Kidney glomerular epithelial cell (primary cell): Measurements from ENCODE around the gene PLAC9.
"Not testable (repeated sequence)": the region's sequence is repeated elsewhere in the genome, so short reads cannot be mapped to it uniquely, and the experiment has no call there.

Experiments
- DNase-seq: peaks from one replicate; lab custom pipeline; 2025; lab: John Stamatoyannopoulos, UW

Gene PLAC9

DNA sequence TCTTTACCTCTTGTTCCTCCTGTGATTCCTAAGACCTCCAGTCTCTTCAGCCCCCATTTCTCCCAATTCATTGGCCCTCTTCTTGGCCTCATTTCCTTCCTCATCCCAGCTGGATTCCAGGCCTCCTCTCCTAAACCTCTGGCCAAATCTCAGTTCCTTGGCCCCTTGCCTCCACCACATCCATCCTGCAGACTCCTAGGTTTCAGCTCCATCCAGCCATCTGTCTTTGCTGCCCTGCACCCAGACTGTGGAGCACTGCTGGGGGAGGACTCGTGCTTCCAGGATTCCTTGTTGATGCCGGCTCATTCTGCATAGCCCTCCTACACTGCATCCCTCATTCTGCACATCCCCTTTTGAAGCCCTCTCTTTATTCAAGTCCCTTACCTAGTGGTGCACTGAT lies 6.7 kb downstream of the PLAC9 start:
- DNase-seq, result no peak

DNA sequence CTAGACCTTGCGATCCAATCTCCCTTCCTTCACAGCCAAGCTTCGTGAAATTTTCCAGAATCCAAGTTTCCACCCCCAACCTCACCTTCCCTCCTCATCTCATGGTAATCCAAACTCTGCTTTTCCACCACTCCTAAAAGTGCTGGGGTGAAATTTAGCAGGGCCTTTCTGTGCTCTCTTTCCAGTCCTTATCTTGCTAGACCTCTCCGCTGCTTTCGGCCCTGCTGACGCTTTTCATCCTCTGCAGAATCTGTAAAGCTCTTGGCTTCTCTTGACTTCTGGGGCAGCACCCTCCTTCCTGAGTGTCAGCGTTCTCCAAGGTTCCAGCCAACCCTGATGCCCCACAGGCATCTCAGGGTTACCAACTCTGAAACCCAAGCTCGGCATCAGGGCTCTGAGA lies 7.7 kb downstream of the PLAC9 start:
- DNase-seq, result no peak

DNA sequence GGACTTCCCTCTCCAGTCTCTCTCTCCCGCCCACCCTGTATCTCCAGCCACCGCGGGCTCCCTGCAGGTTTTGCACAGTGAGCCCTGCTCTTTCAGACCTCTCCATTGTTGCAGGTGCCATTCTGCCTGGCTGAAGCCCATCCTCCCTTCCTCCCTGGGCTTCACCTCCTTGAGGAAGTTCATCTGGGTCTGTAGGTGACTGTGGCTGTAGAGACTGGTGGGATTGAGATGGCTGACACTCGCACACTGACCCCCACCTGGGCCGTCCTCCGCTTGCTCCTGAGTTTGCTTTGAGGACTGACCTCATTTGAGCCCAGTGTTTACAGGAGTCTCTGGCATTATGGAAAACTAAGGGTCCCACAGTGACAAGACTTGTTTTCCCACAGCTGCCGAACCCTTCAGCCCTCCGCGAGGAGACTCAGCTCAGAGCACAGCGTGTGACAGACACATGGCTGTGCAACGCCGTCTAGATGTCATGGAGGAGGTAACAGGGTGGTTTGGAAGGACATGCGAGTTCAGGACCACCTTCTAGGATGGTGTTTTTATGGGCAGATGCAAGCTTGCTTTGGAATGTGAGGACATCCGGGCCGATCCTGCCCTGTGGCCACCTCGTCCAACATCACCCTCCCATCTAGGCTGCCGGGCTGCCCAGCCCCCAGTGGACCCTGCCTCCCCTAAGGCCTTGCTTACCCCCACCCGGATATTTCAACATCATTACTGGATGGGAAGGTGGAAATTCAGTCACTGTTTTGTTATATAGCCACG lies 9.3 kb downstream of the PLAC9 start:
- no peak for DNase-seq

DNA sequence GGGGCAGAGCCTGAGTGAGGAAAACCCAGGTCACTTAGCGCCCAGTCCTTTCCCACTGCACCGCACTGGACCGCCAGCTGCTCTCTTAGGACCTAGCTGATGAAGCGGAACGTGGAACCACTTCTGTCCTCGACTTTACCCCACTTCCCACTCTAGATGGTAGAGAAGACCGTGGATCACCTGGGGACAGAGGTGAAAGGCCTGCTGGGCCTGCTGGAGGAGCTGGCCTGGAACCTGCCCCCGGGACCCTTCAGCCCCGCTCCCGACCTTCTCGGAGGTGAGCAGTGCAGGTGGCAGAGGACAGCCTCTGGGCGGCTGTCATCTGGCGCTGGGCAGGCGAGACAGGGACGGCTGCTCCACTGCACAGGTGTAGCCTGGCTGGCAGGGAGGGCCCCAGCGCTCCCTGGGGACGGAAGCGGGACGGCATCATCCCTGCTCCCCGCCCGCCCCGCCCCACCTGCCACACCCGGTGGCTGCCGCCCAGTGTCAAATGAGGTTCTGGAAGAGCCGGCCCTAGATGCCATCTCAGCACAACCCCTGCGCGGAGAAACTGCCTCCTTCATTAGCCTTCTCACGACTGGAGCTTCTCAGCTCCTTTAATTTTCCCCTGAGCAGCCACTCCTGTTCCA lies 11.7 kb downstream of the PLAC9 start:
- DNase-seq, result no peak

DNA sequence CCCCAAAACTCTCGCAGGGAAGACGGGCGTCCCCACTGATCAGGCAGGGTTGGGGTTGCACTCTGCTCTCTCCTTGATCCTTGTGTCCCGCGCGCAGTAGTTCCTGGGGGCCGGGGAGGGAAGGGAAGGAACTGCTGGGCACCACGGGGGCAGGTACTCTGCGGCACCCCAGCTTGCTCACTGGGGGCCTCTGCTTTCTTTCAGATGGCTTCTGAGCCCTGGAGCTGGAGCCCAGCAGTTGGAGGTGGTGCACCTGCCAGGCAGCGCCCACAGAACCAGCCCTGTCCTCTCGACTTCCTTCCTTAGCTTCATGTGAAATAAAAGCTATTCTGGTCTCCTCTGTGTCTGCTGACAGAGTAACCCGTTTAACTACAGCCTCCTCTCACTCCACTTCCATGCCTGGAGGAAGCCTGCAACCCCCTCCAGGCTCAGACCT lies 12.2 kb downstream of the PLAC9 start:
- no peak for DNase-seq

DNA sequence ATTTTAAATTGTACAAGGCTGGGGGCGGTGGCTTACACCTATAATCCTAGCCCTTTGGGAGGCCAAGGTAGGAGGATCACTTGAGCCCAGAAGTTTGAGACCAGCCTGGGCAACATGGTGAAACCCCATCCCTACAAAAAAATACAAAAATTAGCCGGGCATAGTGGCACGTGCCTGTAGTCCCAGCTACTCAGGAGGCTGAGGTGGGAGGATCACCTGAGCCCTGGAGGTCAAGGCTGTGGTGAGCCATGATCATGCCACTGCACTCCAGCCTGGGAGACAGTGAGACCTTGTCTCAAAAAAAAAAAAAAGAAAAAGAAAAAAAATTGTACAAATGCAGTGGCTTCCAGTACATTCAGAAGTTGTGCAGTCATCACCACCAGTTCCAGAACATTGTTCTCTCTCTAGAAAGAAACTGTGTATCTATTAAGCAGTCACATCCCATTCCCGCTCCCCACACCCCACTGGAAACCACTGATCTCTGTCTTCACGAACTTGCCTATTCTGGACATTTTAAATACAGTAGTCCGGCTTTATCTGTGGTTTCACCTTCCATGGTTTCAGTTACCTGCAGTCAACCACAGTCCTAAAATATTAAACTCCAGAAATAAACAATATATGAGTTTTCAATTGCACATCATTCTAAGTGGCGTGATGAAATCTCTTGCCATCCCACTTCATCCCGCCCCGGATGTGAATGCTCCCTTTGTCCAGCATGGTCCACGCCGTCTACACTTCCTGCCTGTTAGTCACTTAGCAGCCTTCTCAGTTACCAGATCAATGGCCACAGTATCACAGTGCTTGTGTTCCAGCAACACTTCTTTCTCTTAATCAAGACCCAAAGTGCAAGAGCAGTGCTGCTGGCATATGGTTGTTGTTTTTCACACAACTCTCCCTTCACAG lies 13.1 kb downstream of the PLAC9 start:
- not testable (repeated sequence) for DNase-seq

DNA sequence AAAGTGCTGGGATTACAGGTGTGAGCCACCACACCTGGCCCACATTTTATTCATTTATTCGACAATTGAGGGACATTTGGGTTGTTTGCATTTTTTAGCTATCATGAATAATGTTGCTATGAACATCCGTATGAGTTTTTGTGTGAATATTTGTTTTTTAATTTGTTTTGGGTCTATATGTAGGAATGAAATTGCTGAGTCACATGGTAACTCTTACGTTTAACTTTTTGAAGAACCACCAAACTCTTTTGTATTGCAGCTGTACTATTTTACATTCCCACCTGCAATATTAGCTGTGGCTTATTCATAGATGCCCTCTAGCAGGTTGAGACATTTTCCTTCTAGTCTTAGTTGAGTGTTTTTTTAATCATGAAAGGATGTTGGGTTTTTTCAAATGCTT lies 14.4 kb downstream of the PLAC9 start:
- no peak for DNase-seq

DNA sequence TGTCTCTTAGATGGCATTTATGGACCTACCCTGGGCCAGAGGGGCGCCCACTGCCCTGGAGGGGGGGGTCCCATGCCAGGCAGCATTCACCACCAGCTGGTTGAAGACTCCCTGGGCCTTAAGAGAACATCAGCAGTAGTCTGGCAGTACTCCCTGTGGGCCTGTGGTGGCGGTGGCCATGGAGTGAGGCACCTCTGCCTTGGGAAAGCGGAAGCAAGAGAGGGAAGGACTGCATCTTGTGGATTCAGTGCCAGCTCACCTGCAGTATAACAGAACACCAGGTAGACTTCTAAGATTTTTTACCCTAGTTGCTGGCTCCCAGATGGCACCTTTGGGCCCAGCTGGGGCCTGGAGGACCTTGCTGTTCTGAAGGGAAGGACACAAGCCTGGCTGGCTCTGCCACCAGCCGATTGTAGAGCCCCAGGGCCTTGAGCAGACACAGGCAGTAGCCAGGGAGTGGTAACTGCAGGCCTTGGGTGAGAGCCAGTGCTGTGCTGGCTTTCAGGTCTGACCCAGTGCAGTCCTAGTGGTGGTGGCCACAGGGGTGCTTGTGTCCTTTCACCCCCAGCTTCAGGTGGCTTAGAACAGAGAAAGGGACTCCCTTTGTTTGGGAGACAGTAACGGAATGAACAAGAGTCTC lies 15.8 kb downstream of the PLAC9 start:
- DNase-seq, result no peak

DNA sequence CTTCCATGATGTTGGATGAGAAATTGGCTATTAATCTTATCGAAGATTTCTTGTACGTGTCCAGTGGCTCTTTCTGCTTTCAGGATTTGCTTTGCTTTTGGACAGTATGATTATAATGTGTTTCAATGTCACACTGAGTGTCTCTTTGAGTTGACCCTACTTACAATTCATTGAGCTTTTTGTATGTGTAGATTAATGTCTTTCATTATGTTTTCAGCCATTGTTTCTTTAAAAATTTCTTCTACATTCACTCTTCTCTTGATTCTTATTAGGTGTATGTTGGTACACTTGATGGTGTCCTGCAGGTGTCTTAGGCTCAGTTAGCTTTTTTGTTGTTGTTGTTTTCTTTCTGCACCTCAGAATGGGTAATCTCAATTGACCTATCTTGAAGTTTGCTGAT lies 16.6 kb downstream of the PLAC9 start:
- DNase-seq, result no peak

DNA sequence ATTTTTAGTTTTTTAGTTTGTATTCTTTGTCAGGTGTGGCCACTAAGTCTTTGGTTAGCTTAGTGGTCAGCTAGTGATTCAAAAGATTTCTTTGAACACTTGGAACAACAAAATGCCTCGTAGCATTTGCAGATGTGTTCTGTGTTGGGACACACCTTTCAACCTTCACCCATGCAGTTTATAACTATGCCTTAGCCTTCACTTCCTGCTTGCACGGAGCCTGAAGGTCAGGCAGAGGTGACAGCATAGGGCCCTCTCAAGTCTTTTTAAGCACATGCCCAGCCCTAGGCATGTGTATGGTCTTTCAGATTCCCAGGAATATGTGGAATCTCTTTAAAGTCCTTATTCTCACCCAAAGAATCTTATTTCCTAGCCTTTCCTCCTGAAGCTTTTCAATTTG lies 17.6 kb downstream of the PLAC9 start:
- no peak for DNase-seq

DNA sequence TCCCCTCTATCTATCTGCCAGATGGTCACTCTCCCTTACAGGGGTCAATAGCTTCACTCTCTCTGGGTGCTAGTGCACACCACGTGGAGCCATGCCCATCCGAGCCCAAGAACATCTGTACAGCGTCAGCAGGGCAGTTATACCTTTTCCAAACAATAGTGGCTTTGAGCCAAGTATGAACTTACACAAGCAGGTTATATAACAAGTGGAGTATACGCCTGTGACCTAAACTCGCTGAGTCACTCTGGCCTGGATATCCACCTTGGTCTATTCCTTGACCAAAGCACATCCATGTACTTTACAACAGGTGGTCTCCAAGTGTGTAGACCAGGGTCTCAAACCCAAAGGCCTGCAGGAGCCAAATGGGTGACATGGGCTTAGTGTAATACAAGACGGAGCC lies 20.3 kb downstream of the PLAC9 start:
- no peak for DNase-seq

DNA sequence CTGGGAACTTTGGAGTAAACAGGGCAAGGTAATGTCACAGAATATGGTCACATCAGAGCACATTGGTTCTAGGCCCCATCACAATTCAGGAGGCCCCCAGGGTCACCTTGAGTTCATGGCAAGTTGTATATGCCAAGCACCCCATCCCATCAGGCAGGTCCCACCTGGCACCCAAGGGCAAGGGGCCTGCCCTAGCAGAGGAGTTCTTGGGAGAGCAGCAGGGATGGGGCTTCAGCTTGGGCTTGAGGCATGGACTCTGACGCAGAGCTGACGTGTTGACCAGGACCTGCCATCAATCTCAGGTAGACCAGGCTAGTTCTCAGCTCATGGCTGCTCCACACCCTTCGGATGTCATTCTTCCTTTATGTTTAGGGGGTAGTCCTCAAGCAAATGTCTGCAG lies 20.9 kb downstream of the PLAC9 start:
- no peak for DNase-seq

DNA sequence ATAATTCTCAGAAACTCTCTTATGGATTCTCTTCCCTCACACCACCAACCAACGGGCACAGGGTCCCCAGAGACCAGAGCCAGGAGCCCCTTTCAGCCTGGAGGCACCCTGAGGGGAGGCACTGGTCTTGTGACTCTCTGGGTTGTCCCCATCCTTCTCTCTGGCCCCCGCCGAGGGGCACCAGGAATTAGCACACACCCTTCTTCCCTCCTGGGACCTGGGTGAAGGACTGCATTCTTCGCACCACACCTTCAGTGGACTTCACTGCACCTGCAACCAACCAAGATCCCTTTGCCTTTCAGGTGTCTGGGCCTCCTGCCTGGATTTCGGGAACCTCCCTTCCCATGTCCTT lies 22.1 kb downstream of the PLAC9 start:
- DNase-seq, result no peak

DNA sequence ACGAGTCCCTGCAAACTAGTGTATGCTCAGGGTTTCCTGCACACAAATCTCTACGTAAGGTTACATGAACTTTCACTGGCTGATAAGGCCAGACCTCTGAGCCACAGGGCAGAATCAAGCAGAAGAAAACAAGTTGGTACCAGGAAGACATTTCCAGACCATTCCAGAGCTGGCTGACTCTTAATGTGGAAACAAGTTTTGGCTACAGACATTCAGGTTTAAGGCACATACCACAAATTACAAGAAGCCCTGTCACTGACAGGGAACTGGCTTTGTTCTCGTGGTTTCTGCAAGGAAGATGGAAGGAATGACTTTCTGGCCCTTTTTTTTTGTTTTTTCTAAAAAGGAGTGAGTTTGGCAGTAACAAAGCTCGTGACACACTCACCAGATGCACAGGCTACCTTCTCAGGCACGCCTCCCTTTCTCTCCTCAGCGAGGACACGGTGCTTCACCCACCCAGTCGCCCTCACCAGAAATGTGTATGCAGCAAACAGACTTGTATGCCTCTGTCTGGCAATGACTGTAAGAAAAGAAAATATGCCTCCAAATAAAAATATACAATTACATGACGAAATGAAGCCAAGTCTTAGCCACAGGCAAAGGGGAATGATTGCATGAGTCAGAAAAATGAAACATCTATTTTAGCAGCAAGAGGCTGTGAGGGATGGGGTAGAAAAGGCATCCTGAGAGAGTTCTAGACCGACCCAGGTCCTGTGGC lies 22.6 kb downstream of the PLAC9 start:
- DNase-seq, result no peak

DNA sequence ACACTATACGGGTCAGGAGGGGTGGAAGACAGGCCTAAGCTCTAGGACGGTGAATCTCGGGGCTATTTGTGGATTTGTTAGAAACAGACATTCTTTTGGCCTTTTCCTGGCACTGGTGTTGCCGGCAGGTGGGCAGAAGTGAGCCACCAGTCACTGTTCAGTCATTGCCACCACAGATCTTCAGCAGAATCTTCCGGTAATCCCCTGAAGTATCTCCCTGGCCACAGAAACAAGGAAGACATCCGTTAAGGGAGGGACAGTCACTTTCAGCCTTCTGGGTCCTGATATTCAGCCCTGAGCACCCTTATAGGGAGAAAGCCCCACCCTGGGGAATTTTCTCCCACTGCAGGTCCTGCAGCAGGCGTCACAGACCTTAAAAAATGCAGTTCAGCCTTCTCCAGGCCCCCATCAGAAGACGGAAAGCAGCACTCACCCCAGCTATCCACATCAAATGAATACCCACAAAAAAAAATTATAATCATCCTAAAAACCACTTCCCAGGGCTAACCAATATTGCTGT lies 23.2 kb downstream of the PLAC9 start:
- DNase-seq, result no peak

DNA sequence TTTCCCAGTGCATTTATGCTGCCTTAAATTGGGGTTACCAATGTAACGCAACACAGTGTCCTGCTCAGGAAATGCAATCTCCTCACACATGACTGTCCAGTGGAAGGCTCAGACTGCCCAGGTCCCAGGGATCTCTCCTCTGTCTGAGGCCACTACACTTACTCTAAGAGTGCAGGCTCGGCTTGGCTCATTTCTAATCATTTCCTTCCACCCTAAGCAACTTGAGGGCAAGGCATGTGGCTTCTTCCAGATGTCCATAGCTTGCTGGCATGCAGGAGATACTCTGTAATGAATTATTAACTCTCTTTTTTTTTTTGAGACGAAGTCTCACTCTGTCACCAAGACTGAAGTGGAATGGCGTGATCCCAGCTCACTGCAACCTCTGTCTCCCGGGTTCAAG lies 23.7 kb downstream of the PLAC9 start:
- no peak for DNase-seq

DNA sequence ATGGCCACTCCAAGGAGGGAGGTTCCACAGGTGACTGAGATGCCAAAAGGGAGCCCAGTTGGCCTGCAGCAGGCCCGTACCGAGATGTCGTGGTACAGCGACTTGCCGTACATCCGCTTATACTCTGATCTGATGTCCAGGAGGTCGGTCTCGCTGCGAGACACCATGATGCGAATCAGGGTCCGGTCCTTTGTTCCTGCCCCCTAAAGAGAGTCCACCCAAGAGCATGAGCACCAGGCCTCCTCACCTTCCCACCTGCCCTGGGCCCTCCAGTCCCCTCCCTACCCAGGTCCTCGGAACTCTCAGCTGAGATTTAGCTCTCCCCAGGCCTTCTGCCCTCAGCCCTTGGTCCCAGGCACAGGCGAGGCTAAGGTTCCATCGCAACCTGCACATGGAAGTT lies 25.0 kb downstream of the PLAC9 start:
- no peak for DNase-seq

DNA sequence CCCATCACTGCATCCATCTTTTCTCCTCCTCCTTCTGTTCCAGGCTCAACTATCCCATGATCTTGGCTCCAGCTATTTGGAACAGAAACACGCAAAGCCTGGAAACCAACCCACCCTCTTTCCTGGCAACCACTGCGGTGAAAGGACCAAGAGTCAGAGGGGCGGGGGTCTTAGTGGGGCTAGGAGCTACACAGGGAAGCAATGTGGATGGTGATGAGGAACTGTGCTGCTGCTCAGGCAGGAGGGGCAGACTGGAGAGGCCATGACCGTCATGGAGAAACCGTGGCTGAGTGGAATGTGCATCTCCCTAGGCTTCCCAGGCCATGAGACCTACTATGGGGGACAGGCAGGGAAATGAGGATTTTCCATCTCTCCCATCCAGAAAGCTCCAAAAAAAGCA lies 25.6 kb downstream of the PLAC9 start:
- DNase-seq, result no peak

DNA sequence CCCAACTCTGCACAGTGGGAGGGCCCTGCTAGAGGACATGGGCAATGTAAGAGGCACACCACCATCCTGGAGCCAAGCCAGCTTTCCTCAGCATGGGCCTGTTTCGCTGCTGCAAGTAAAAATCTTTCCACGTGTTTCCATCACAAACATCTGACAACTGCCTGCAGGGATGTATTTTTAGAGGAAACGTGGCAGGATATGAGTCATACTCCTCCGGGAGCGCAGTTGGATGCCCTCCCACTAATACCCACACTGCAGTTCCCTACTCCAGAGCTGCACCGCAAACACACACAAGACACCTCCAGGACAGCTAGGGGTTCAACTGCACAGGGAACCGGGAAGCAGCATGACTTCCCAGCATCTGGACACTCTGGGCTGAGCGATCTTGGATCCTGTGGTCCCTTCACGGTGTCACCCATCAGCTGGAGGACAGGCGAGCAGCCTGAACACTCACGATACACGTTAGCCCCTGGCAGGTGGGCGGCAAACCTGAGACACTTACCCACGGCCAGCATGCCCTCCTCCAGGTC lies 26.1 kb downstream of the PLAC9 start:
- DNase-seq, result peak; percentile 89

DNA sequence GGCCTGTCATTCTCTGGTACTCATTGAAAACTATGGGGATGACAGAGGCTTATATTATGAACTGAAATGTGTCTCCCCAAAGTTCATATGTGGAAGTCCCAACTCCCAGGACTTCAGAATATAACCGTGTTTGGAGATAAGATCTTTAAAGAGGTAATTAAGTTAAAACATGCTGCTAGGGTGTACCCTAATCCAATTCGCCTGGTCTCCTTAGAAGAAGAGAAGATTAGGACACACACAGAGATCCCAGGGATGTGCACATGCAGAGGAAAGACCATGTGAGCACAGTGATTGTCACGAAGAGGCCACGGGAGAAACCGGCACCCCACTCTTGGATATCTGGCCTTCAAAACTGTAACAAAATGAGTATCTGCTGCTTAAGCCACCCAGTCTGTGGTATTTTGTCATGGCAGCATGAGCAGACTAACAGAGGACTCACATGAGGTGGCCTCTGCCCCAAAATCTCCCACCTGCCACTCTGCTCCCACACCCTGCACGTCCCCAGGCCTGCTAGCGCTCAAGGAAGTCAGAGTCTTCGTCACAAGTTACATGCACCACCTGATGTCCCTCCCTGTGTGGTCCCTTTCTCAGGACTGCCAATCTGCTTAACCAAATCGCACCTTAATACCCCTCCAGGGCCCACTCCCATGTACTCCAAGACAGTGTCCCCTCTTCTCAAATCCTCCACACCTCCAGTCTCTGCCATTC lies 26.8 kb downstream of the PLAC9 start:
- DNase-seq, result no peak
